ENCODE results near the gene STX18.
"Not testable (repeated sequence)": the region's sequence is repeated elsewhere in the genome, so short reads cannot be mapped to it uniquely, and the experiment has no call there.

The STX18 gene

DNA sequence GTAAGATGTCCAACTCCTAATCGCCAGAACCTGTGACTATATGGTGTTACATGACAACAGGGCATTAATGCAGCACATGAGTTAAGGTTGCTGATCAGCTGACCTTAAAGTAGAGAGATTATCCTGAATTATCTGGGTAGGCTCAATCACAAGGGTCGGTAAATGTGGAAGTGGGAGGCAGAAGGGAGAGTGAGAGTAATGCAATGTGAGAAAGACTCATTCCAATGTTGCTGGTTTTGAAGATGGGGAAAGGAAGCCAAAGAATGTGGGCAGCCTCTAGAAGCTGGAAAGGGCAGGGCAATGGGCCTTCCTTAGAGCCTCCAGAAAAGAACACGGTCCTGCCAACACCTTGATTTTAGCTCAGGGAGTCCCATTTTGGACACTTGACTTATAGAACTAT lies 67.4 kb downstream of the STX18 start:
- DNase-seq = no peak

DNA sequence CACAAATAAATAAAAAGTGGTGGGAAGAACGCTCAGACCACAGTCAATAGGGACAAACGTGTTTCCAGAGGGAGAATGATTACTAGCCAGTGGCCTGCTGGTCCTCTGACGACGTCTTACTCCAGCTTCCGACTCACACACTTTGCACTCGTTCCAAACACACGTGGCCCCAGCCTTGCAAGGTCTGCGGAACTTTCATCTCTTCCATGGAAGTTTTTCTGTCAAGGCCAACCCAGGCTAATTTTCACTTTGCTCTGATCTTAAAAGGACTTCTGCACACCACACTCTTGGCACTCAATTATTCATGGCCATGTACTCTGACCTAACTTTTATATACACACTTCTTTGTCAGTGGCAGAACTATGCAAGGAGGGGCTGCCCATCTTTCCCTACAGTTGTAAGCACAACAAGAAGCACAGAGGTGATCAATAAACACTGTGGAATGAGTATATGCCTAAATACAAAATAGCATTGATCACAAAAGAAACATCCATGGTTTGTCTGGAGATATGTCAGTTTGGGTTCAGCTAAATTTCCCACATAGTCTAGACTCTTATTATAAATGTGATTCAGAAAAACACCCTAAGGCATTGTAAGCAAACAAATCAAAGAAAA lies 69.4 kb downstream of the STX18 start:
- DNase-seq = no peak

DNA sequence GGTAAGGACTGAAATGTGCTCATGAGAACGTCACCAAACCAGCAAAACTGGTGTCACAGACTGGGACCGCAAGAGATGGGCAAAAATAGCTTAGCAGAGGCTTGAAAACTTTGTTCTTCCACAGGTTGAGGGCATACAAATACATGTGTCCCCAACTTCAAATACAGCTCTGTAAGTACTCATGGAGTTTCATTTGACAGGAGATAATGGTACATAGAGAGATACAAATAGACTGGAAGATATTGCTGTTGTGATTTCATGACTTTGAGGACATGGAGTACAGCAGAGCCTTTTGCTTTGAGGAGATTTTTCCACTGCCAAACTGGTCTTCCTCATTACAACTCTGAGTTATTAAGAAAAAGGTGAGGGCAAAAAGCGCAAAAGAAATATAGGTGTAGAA lies 70.7 kb downstream of the STX18 start:
- no peak for DNase-seq

DNA sequence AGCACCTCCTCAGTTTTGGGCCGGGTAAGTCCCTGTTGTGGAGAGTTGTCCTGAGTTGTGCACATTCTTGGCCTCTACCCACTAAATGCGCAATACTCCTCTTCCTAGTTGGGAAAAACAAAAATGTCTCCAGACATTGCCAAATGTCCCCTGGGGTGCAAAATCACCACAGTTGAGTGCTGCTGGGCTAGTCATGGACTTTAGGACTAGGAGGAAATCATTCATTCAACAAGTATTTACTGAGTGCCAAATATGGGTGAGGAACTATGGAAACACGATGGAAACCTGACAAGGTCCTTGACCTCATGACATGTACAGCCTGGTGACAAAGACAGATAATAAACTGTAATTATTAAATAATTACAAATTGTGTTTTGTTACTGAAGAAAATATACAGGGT lies 71.6 kb downstream of the STX18 start:
- no peak for DNase-seq

DNA sequence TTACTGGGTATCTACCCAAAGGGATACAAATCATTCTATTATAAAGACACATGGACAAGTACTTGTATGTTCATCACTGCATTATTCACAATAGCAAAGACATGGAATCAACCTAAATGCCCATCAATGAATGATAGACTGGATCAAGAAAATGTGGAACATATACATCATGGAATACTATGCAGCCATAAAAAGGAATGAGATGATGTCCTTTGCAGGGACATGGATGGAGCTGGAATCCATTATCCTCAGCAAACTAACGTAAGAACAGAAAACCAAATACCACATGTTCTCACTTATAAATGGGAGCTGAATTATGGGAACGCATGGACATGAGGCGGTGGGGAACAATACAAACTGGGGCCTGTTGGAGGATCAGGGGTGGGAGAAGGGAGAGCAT lies 76.6 kb downstream of the STX18 start:
- not testable (repeated sequence) for DNase-seq

DNA sequence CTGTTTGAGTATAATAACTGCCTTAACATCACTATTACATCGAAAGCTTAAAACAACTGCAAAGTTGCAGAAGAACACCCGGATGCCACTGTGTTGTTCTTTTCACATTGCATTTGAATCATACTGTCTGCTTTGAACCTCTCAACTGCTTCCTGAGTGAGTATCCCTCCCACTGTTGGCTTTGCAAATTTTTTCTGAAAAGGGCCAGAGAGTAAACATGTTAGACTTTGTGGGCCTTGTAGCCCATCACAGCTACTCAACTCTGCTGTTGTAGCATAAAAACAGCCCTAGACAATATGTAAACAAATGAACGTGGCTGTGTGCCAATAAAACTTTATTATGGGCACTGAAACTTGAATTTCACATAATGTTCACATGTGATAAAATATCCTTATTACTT lies 78.9 kb downstream of the STX18 start:
- DNase-seq = no peak

DNA sequence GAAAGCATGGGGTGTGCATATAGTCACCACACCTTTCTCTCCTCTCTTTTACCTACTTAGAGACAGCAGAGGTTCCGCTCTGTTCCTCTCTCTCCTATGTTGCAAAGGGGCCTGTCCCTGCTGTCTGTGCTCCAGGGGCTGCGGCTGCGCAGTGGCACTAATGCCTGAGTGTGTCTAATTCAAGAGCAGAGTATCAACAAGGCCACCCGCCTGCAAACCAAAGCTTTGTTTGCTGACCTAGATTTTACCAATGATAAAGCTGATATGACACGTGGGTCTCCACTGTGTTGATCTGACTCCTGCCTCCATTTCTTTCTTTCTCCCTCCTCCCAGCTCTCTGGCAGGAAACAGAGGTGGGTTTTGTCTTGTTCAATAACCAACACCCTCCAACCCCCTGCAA lies 80.0 kb downstream of the STX18 start:
- no peak for DNase-seq

DNA sequence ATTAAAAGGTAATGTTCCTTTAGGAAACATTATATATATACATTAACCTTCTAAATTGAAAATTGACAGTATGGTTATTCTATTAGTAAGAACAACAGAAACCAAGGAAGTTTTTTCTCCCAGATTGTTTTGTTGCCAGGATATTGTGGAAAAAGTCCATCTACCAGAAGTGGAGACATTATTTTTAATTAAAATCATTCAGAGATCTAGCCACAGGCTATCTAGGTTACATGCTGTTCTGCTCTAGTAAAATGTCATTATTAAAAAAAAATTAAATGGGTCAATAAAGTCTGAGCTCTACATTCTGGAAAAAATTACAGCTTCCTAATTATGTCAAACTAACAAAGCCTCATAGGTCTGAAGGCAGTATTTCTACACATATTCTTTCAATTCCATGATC lies 80.7 kb downstream of the STX18 start:
- no peak for DNase-seq

DNA sequence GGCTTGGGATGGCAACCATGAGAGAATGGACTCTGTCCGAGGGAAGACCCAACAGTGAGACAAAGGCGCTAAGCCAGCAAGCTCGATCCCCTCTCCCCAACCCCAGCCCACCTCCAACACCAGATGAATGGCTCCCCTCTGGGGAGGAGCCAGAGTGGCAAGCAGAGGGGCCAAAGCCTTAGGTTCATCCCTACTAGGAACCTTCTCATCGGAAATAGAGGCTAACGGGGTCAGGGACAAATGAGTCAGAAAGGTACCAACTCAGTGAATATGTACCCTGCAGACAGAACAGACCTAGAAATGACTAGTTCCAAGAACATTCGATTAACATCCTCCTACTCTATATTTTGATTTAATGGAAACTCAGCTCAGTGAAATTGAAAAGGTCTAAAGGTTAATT lies 81.1 kb downstream of the STX18 start:
- DNase-seq = no peak

DNA sequence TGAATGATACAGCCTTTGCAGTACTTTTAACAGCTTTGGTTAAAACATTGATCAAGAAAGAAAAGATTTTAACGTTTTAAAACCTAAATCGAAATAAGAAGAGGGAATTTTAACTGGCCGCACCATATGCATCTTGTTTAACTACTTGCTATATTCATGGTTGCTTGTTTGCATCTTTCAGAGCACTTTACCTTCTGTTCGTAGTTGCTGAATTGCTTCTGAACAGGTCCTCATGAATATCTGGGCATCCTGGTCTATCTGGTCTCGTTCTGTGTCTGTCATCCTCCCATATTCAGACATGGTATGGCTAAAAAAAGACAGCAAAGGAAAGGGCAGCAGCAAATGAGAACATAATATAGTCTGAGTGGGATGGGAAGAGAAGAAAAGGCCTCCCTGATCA lies 82.7 kb downstream of the STX18 start:
- no peak for DNase-seq

DNA sequence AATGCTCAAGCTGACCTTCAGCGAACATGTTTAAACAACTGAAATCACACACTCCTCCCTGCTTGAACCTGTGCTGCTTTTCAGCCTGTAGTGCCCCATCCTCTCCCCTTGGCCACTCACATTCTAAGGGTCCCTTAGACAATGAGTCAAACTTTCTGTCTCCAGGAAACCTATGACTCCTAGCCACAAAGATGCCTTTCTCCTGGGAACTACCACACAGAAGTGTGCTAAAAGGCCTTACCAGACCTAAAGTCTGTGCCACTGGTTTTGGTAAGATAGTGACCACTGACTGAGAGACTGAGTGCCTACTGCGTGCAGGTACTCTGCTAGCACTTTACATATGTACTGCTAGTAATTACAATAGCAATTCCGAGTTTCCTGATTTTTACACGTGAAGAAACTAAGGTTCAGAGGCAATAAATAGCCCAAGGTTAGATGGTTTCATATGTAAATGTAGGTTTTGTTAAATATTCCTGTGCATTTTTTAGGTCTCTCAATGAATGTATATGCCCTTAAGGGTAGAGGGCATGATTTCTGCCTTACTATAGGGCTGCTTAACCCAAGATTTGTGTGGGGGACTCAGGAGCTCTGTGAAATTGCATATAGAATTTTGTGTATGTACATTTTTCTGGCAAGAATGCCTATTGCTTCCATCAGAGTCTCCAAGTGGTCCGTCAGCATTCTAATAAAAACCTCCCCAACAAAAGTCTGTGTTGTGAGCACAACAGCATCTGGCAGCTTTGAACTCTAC lies 83.9 kb downstream of the STX18 start:
- no peak for DNase-seq

DNA sequence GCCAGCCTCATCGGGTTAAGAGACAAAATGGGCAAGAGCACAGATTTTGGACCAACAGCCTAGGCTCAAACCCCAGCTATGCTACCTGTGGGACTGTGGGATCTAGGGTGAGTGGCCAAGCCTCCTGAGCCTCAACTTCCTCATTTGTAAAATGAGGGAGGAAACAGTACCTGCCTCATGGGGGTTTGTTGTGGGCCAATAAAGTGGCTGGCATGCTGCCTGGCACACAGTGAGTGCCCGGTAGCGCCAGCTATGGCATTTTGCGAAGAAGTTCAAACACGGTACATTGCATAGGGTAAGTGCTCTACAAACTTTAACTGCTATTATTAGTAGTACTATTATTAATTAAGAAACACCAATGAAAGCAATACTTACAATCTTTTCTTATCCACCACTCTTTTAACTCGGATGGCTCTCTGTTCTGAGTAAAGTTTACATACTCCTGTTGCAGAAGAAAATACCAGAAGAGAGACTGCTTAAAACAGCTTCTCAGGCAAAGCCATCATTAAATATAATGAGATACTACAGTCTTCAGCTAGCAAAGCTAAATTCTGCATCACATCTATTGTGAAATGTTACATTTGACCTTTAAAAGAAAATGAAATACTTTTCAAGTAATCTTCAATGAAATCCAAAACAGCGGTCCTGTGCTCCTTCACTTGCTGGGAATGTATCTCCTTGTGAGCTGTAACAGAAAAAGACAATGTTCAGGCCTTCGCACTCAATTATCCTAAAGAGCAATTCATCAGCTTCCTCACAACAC lies 84.9 kb downstream of the STX18 start:
- DNase-seq = no peak

DNA sequence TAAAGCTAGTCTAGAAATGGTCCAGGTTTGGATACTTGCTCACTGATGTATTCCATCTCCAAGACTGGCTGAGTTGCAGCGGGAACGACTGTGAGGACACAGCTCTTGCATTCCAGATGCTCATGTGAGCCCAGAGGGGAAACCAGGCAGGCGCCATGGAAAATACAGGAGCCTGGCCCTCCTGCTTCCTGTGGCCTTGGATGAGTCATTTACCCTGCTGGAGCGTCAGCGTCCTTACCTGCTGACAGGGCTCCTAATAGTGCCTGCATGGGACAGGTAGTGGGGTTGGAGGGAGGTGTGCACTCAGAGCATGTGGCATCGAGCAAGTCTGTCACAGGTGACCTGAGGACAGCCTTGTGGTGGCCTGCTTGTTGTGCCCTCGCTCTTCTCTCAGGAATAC lies 85.5 kb downstream of the STX18 start:
- no peak for DNase-seq

DNA sequence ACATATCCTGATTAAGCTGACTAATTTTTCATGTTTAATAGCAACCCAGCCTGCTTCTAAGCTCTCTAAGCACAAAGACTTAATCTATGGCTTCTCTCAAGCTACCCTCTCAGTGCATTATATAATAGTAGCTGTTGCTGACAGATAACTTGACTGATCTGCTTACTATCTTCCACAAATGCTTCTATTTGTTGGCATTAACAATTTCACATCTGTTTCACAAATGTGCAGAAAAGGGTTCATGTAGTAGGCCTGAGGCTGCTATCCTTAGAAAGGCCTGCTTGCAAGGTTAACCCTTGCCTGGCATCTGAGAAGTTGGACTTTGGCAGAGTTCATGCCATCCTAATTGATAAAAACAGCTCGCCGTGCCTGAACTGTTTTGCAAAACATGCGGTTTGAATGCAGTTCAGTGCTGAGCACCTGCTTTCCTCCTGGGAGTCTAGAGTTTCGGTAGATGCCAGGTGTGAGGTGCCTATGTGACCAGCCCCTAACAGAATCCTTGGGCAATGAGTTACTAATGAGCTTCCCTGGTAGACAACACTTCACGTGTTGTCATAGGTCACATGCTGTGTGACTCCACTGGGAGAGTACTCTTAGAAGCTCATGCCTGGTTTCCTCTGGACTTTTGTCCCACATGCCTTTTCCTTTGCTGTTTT lies 86.5 kb downstream of the STX18 start:
- DNase-seq = no peak

DNA sequence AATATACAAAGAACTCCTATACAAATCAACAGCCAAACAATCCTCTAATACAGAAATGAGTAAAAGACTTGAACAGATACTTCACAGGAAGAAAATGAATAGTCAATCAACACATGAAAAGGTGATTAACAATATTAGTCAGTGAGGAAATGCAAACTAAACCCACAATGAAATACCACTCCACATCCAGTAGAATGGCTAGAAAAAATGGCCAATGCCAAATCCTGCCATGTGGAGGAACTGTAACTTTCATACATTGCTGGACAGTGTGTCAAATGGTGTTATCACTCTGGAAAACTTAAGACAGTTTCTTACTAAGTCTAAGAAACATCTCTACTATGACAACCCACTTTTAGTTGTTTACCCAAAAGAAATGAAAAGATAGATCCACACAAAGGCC lies 95.4 kb downstream of the STX18 start:
- DNase-seq = no peak

DNA sequence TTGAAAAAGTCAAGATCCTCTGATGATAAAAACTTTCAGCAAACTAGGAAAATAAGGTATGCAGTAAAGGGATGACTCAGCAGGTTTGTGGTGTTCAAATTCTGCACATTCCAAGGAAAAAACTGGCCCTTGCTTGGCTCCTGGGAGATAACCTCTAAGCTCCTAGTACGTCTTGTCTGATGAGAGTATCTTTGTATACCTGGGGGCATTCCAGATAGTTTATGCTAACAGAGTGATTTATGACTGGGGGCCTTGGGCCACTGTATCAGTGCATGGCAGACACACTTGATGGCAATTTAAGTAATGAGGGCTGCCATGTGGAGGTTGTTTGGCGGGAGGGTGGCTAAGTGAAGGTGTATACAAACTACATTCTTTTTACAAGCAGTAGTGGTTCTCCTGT lies 98.0 kb downstream of the STX18 start:
- DNase-seq = no peak

DNA sequence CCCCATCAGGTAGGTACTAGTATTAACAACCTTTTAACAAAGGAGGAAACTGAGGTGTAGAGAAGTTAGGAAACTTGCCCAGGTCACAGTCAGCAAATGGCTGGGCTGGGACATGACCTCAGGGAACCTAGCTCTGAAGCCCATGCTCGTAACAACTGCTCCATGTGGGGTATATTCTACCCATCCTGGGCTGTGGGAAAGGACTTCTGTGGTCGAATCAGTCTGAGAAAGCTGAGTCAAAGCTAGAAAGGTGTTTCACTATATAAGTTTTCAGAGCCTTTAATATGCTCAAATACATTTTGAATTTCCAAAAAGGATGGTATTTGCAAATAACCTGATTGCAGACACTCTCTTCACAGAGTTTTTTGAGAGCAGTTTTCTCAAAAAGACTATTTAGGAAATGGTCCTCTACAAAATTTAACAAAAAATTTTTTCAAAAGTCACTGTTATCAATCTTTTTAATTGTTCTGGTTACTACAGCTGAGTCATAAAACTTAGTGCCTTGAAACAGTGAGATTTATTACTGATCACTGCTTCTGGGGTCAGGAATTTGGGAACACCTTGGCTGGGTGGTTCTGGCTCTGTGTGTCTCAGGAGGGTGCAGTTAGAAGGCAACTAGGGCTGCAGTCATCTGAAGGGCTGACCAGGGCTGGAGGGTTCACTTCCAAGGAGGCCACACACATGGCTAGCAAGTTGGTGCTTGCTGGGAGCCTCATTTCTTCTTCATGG lies 101.4 kb downstream of the STX18 start:
- DNase-seq = no peak

DNA sequence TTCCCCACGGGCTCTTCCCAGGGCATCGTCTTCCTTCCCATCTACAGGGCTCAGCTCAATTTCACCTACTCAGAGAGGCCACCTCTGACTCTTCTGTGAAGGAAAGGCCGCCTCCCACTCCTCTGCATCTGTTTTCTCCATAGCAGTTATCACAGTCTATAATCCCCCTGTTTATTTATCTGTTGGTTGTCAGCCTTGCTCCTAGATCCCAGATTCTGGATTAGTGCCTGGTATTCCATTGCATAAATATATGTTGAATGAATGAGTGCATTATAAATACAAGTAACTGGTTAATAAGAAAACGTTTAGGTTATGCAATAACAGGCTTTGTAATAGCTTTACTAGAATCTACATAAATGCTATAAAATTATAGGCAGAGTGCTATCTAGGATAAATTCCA lies 102.1 kb downstream of the STX18 start:
- no peak for DNase-seq

DNA sequence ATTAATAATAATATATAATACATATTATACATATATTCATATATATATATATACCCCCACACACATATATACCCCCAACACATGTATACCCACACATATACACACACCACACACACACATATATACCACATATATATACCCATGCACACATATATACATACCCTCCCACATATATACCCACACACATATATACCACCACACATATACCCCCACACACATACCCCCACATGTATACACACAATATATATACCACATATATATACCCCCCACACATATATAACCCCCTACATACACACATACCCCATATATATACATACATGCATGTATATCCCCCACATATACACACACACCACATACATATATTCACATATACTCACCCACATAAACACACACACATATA lies 103.0 kb downstream of the STX18 start:
- no peak for DNase-seq

DNA sequence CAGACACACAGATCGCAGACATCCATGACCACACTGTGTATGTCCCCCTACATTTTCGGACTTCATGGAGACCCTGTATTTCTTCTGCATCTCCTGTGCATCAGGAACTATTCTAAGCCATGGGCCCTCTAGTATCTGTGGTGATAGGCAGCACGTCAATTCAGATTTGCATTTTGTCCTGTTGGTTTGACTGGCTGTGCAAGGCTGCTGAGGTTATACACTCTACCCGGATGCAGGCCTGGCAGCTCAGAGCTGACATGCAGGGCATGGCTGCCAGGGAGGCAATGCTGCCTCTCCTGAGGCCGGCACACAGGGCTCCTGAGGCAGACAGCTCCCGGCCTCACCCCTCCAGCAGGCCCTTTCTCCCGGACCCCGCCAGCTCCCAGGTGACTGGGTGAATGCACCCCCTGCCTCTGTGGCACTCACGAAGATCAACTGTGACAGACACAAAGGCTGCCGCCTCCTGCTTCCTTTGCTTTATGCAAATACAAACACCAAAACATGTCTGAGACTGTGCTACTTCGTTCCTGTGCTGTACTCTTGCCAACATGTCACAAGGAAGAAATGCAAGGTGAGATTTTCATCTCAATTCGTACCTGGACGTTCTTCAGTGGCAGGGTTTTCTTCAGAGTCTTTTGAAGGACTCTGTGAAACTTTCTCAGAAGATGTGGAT lies 103.9 kb downstream of the STX18 start:
- DNase-seq = no peak

DNA sequence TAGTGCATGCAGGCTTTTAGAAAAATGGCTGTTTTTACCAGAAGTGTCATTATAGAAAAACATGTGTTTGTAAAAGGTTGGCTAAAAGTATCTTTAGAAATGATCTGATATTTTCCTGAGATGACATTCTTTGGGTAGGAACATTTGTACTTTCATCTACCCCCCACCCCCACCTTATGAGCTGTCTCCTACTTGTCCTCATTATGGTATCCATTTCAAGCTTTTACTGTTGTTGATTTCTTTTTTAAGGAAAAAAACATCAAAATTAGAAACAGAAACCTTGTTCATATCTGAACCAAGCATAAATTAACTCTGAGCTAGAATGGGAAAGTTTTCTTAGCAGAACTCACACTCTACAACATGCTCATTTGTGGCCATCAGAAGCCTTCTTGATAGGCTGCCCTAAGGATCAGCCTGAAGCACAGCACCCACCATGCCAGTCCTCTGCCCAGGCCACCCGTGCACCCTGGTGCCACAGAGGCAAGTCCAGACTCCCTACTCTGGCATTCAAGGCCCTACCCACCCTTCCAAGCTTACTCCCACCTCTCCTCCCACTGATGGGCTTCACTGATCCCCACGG lies 105.5 kb downstream of the STX18 start:
- DNase-seq = no peak

DNA sequence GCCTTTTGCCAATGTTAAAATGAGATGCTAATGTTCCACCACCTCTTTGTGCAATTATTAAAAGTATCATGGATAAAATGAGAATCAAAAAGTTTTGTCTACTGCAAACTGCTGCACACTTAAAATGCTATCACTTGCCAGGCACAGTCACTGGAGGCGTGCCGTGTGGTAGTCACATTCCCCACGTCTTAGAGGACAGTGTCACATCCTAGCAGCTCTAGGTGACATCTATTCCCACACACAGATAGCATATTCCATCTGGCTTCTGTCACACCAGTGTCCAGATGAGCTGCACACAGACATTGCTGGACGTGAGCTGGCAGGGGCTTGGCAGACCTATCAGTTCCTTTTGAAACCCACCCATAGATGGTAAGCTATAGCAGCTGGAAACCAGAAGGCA lies 107.9 kb downstream of the STX18 start:
- DNase-seq = no peak

Data from NCI-H1417 treated with DMSO at 0.1 percent for 48 hours (cell line).